ENCODE measurements around the gene FAAH.

- TF ChIP-seq CTCF (IDR thresholded peaks at IDR 0.05; ENCODE audit: low read depth, low read length) (no peak), EZH2phosphoT487 (IDR thresholded peaks at IDR 0.05; ENCODE audit: low read depth) (no peak)
Measured at GRCh38 chr1:46418976-46419375, 24.9 kb downstream of the FAAH start.
